ENCODE results near the gene SMAD6.
"Not testable (repeated sequence)": the region's sequence is repeated elsewhere in the genome, so short reads cannot be mapped to it uniquely, and the experiment has no call there.

The SMAD6 gene

DNA sequence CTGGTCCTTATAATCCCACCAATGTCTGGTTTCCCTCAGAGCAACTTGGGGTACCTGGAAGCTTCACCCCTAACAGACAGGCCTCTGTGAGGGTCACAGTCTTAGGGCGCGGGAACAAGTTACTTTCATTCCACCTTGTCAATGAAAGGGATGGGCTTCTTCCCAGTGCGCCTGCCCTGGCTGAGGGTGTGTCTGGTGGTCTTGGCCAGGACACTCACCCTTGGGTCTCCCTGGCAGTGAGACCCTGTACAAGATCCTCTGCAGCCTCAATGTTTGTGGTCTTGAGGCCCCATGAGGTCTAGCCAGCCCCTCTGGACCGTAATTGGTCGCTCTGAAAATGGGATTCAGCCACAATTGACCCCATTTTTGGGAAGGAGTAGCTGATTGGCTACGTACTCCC is 40.2 kb downstream of the SMAD6 start:
- no peak for DNase-seq (ENCODE audit: low read depth in 2 of 2)

DNA sequence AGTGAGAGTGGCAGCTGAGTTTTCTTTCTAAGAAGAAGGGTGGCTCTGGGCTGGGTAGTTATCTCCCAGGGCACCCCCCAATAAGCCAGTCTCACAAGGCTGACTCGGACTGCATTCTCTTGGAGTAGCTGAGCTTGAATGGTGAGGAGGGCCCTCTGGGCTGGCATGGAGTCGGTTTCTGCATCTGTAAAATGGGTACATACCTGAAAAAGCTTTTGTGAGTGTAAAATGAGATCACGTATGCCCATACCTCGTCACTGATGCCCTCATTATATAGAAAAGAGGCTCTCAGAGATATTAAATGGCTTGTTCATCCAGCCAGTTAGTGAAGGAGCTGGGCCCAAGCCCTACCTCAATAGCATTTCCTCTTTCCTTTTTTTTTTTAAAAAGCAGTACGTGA is 41.2 kb downstream of the SMAD6 start:
- no peak for DNase-seq (ENCODE audit: low read depth in 2 of 2)

DNA sequence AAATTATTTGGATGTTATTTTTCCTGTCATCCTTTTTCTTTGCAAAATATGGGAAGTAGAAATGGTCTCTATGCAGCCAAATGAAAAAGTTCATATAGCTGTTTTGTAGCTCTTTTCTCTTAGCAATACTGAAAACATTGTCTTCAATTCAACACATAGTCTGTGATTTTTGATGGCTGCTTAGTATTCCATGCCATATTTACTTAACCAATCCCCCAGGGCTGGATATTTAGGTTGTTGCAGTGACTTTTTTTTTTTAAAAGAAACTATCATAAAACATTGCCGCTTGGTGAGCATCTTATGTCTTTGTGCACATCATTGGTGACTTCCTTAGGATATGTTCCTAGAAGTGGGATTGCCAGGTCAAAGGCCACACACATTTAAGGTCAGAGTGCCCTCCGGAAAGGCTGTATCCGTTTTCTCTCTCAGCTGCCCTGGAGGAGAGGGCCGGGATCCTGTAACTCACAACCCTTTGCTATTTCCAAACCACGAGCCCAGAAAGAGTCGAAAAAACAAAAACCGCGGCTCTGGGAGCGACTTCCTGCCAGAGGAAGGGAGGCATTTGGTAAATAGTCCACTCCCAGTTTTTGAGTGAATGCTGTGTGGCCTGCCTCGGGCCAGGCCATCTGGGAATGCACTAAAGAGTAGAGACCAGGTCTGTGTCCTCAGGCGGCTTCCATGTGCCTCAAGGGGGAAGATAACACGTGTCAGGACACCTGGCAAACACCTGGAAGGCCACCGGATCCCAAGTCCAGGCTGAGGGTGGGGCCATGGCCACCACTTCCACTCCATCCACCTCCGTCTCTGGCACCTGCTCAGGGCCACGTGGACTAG is 41.9 kb downstream of the SMAD6 start:
- no peak for DNase-seq (ENCODE audit: low read depth in 2 of 2)

DNA sequence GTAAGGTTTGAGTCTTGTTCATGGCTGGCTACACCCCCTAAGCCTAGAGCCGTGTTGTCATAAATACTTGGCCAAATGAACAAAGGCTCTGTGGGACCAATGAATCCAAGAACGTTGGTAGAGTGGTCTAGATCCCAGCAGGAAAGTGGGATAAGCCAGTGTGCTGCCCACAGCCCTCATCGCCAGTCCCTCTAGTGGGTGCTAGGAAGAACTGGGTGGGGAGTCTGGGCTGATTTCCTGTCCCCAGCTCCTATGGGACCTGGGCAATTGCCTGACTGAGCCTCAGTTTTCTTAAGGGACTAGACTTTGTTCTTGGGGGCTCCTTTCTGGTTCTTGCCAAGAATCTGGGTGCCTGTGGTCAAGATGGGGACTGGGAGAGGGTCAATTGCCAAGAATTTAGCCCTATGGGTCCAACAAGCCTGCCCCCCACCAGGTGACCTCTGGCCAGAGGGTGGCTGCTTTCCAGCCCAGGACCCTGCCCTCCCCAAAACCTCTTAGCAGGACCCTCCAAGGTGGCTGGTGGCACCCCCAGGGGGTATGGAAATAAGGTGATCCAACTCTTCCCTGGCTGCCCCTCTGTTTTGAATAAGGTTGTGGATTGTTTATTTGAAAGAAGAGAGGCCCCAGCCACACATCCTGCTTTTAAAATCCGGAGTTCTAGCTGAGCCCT is 42.7 kb downstream of the SMAD6 start:
- no peak for DNase-seq (ENCODE audit: low read depth in 2 of 2)

DNA sequence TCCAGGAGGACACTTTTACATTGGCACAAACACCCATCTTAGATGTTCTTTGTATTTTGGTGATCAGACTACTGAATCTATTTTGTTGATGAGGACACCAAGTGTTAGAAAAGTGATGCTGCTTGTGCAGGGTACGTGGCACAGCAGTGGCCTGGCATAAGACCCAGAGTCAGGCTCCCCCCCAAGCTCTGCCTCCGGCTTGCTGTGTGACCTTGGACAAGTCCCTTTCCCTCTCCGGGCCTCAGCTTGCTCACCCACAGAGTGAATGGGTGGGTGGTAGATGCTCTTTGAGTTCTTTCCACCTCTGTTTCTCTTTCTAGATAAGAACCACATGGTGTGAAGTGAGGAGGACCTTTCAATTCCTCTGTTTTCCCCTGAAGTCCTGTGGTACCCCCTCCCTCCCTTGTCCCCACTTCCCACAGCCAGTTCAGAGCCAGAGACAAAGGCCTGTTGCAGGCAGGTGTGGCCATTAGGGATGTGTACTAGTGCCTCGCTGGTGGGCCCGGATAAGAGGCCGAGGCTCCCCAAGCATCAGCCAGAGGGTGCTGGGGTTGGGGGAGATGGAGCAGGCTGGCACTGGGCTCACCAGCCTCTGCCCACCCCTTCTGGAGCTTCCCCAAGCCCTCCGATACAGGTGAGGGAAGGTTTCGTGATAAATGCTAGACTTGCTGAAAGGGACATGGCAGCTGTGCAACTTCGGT is 43.6 kb downstream of the SMAD6 start:
- DNase-seq (ENCODE audit: low read depth in 2 of 2), result no peak

DNA sequence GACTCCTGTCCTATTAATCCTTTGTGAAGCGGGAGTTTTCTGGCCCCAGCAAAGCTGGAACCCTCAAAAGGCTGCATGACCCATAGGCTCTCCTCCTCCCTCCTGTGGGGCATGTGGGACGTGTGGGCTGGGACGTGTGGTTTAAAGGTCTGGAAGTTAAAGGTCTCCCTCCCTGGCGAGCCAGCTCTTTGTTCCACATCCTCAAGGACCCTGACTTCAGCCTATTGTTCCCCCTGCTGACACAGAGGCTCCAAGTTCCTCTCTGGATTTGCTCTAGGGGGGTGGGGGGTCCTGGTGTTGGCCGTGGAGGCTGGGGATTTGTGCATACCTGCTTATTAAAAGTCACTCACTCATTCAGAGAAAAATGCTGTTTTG is 44.2 kb downstream of the SMAD6 start:
- no peak for DNase-seq (ENCODE audit: low read depth in 2 of 2)

GRCh38 chr15:66747223-66747622 is 45.2 kb downstream of the SMAD6 start:
- no peak for DNase-seq (ENCODE audit: low read depth in 2 of 2)

DNA sequence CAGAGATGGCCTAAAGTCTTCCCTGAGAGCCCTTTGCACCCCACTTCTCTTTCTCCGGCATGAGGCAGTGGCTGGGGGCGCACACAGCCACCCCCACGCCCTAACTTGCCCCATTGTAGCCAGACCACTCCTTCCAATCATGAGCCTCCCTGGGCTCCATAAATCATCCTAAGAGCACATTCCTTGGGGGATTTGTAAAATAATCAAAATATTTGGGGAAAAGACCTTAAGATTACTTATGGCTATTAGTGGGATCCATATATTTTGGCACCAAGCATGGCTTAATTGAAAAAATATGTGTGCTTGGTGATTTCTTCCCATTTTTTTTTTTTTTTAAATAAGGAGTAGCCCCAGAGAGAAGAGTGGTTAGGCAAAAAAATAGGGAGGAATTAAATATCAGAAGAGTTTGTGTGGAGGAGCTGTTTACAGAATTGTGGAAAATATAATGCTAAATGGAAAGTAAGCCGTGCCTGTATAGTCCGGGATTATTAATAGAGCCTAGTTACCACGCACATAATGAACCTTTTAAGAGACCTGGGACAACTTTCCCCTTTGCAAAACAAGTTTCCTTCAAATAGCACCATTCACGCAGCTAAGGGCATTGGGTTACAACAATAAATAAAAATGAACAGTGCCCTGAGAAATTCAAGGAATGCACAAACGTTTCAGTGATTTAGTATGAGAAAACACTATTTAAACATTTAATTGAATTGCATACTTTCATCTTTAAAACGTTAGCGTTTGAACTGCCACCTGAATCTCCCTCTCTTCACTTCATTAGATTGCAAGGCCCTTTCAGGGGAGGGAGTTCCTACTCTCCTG is 46.1 kb downstream of the SMAD6 start:
- no peak for DNase-seq (ENCODE audit: low read depth in 2 of 2)

GRCh38 chr15:66748708-66749035 is 46.6 kb downstream of the SMAD6 start:
- DNase-seq (ENCODE audit: low read depth in 2 of 2), result no peak

DNA sequence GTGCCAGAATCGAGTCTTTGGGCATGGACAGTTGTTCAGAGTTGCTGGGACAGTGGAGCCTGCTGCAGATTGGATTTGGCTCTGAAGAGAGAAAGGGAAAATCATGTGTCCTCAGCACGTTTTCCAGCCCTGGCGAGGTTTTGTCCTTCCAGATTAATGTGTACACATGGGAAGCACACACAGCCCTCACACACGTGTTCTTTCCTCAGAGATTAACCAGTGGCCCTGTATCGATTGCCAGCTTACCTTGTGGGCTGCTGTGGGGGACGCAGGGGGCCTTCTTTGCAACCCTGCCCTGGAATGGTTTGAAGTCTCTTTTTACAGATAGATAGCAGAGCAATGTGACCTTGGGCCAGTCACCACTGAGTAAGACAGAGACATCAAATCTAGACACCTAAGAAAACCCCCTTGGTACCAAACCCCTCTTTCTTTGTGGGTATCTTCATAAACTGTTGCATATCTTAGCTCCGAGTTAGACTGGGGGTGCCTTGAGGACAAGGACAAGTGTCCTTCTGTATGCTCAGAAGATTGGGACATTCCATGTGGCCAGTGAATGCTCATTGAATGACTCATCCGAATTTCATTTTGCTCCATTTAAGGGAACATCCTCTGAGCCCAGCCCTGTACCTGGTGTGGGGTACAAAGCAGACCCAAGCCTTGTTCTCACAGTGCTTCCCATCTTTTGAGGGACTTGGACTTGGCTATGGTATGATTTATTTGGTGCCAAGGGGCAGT is 48.0 kb downstream of the SMAD6 start:
- DNase-seq (ENCODE audit: low read depth in 2 of 2), result no peak

DNA sequence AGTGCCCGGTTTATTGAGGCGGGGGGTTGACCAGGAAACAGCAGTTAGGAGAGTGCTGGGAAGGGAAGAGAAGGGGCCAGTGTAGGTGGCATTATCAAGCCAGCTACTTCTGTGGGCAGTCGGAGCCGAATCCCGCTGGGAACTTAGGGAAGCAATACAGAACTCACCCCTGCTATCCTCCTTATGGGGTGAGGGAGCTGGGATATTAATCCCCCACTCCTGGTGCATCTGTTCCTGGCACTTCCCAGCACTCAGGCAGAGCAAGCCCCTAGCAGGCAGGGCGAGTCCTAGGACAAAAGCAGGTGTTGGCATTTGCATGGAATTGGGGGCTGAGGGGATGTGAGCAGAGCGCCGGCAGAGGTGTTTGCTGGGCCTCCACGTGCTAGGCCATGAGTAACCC is 48.6 kb downstream of the SMAD6 start:
- no peak for DNase-seq (ENCODE audit: low read depth in 2 of 2)

- no peak for DNase-seq (ENCODE audit: low read depth in 2 of 2)
Observed at GRCh38 chr15:66751579-66751978, 49.5 kb downstream of the SMAD6 start.

DNA sequence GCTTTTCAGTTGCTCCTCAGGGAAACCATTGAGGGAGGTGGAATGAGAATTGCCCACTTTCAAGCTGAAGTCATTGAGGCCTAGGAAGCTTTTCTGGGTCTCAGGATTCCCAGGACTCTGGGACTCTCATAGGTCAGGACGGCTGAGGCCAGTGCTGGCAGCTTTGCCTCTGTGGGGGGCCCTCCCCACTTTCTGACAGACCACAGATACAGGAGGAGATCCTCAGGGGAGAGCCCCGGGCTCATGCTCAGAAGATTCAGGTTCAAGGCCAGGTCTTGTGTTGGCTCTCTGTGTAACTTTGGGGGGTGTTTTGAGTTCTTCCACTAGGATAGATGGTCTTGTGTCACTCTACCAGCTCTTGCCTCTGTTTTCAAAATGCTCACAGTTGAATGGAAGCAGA is 50.0 kb downstream of the SMAD6 start:
- DNase-seq (ENCODE audit: low read depth in 2 of 2), result no peak

GRCh38 chr15:66753687-66754377 is 51.8 kb downstream of the SMAD6 start:
- no peak for DNase-seq (ENCODE audit: low read depth in 2 of 2)

GRCh38 chr15:66754789-66755188 is 52.8 kb downstream of the SMAD6 start:
- DNase-seq (ENCODE audit: low read depth in 2 of 2), result no peak

DNA sequence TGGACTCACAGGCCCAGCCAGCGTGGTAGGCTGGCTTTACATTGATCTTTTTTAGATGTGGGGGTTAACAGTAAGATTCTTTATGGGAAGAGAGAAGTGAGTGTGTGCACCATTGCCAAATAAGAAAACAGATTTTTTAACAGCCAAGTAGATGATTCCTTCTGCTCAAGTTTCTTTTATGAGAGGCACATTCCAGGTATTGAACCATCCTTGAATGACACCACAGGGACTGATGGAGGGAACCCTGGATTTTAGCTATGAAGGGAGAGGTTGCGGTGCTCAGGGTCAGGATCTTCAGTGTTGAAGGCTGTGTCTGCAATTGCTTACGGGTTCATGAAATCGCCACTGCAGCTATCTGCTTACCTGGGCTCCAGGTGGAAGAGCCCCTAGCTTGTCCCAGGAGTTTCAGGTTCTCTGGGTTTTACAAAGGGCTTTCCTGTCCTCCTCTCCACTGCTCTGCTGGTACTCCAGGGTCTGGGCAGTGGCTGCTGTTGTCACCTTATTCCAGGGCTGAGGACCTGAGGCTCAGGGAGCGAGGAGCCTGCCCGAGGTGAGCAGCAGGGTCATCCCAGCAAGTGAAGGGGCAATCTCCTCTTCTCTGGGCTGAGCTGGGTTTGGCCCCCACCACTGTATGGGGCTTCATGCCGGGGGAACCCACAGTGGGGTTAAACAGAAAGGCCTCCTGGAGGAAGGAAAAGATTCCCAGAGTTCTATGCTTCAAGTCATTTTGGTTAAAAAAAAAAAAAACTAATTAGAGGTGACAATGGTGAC is 53.4 kb downstream of the SMAD6 start:
- no peak for DNase-seq (ENCODE audit: low read depth in 2 of 2)

DNA sequence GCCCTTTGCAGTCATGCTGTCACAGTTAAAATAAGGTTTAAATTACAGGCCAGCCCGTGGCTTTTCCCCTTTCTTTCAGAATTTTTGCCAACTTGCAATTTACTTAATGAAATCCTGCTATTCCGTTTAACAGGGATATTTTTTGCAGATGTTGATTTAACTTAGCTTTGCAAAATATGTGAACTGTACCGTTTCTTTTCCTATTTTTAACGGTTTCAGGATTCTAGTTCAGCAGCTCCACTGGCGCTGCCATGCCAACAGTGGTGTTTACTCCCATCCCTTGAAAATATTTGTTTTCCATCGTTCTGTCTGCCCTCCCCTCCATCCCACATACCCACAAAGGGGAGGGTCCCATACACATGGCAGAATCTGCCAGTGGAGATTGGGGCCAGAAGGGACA is 54.3 kb downstream of the SMAD6 start:
- DNase-seq (ENCODE audit: low read depth in 2 of 2), result no peak

DNA sequence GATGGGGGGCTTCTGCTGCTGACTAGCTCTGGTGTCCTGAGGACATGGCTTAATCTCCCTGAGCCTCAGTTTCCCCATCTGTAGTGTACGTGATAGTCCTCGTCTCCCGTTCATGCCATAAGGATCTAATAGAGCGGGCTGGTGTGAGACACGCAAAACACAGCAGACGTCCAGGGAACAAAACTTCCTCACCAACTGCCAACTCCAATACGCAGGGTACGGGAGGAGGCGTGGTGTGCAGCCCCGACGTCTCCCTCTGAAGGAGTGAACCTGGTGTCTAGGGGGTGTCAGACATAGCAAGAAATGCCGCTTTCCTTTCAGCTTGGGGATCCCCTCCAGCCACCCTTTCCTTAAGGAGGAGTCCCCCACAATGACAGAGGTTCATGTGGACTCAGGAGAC is 55.0 kb downstream of the SMAD6 start:
- no peak for DNase-seq (ENCODE audit: low read depth in 2 of 2)

DNA sequence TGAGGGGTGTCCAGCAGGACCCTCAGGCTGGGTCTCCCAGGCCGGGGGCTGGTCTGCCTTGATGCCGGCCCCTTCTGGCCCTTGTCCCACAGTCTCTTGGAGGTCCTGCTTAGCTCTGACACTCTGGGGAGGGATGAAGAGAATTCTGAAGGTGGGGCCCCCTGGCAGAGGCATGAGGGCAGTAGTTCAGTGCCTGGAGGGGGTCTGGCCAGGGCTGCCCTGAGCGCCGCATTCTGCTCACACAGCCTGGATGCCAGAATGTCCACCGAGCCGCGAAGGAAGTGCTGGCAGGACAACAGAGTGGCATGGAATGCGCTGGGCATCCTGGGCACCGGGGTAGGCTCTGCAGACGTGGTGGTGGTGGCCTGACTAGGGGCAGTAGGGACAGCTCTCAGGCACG is 55.5 kb downstream of the SMAD6 start:
- DNase-seq (ENCODE audit: low read depth in 2 of 2), result no peak

DNA sequence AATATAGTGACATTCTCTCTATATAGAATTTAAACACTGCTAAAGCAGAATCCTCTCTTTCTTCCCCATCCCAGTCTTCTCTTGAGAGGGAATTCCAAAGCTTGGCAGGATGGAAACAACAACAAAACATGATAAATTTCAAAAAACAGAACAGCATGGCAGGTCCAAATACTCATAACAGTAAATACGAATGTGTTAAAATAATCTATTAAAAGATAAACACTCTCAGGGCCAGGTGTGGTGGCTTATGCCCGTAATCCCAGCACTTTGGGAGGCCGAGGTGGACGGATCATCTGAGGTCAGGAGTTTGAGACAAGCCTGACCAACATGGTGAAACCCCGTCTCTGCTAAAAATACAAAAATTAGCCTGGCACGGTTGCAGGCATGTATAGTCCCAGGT is 56.2 kb downstream of the SMAD6 start:
- DNase-seq (ENCODE audit: low read depth in 2 of 2), result not testable (repeated sequence)
